Fibroblast of lung (primary cell): ENCODE results near the gene SH3BP2. TPM values are rescaled to one million over a fixed set of nuclear protein-coding genes. Genes with fewer than 3 reads are reported as not detected.

Experiments
- DNase-seq, 2 donors: peaks; one replicate each; pipeline versions ENCODE4 v3.0.0 to v3.0.0-alpha.2; 2010; ENCODE audit warnings: low read depth in 2 of 2
- H2AFZ ChIP-seq: 2 replicates; pipeline ENCODE4 v1.5.1; 2012; ENCODE audit warnings: low read length, control low read depth, inconsistent platforms
- H3K27ac ChIP-seq: 2 replicates; pipeline ENCODE4 v1.5.1; 2011; ENCODE audit warnings: low read length, control low read depth; ENCODE audit not compliant: insufficient read depth
- H3K27me3 ChIP-seq: 2 replicates; pipeline ENCODE4 v1.5.1; 2011; ENCODE audit warnings: mild to moderate bottlenecking, low read length; ENCODE audit not compliant: control insufficient read depth, insufficient read depth
- H3K36me3 ChIP-seq: 2 replicates; pipeline ENCODE4 v1.5.1; 2011; ENCODE audit warnings: low read length; ENCODE audit not compliant: control insufficient read depth, insufficient read depth
- H3K4me1 ChIP-seq: 2 replicates; pipeline ENCODE4 v1.5.1; 2011; ENCODE audit warnings: low read length; ENCODE audit not compliant: control insufficient read depth, insufficient read depth; ENCODE audit errors: extremely low read depth
- H3K4me2 ChIP-seq: 2 replicates; pipeline ENCODE4 v1.5.1; 2011; ENCODE audit warnings: low read length, control low read depth; ENCODE audit not compliant: insufficient read depth; ENCODE audit errors: extremely low read depth
- H3K4me3 ChIP-seq, 4 experiments: fragments of 200-600 bp in 1 of 4; sonication (generic) in 1 of 4; replicated peaks in 1 of 4; 2 replicates each; pipeline ENCODE4 v1.5.1; 2011 to 2016; ENCODE audit warnings: low read length in 4 of 4, low read depth in 3 of 4, mild to moderate bottlenecking in 3 of 4, control low read depth in 2 of 4, inconsistent platforms in 1 of 4, mixed read lengths in 1 of 4; ENCODE audit not compliant: insufficient read depth in 1 of 4; ENCODE audit errors: control extremely low read depth in 1 of 4
- H3K79me2 ChIP-seq: 2 replicates; pipeline ENCODE4 v1.5.1; 2012; ENCODE audit warnings: mild to moderate bottlenecking, low read length, inconsistent platforms; ENCODE audit not compliant: control insufficient read depth, insufficient read depth
- H3K9ac ChIP-seq: 2 replicates; pipeline ENCODE4 v1.5.1; 2011; ENCODE audit warnings: mild to moderate bottlenecking, low read length, control low read depth; ENCODE audit not compliant: insufficient read depth
- H3K9me3 ChIP-seq: 2 replicates; pipeline ENCODE4 v1.5.1; 2012; ENCODE audit warnings: low read depth, low read length; ENCODE audit not compliant: control insufficient read depth, insufficient read depth
- H4K20me1 ChIP-seq: 2 replicates; pipeline ENCODE4 v1.5.1; 2011; ENCODE audit warnings: low read length; ENCODE audit not compliant: control insufficient read depth, insufficient read depth; ENCODE audit errors: extremely low read depth
- CTCF ChIP-seq, 2 donors: IDR thresholded peaks in 1 of 2; conservative IDR thresholded peaks in 1 of 2; 1 replicate in 1 of 2; 2 replicates in 1 of 2; pipeline ENCODE4 v1.5.1; 2011 to 2012; ENCODE audit warnings: low read length in 2 of 2, control low read depth in 1 of 2, inconsistent platforms in 1 of 2, low read depth in 1 of 2, mild to moderate bottlenecking in 1 of 2
- EZH2 ChIP-seq: IDR thresholded peaks from 2 replicates; pipeline ENCODE4 v1.5.1; 2012; ENCODE audit warnings: low read length, control low read depth, mild to moderate bottlenecking; ENCODE audit errors: missing control alignments
- polyA plus RNA-seq, 2 donors: library from polyadenylated mRNA; depleted of rRNA in 1 of 2; stranded (reverse) in 1 of 2; unstranded in 1 of 2; fragments of >200 nt; gene quantifications; 2 replicates each; pipeline ENCODE4 v1.2.1, GENCODE V29; 2011 to 2012; ENCODE audit warnings: missing spikeins in 1 of 2
- total RNA-seq: library from RNA; depleted of rRNA; stranded (reverse); fragments of >200 nt; gene quantifications from 2 replicates; pipeline ENCODE4 v1.2.1, GENCODE V29; 2014

Gene SH3BP2
- total and polyA plus RNA-seq, 2 donors (not counting 1 experiment from before 2014, with no cell fraction given): 8.6 to 14.1 TPM

GRCh38 chr4:2783790-2784189 is 9.1 kb upstream of the SH3BP2 start:
- H3K4me1 ChIP-seq: peaks cover 3% of the 10 kb centered on the region
- H3K9ac ChIP-seq: no peak overlapping the region
- H3K9me3 ChIP-seq: no peaks in the 10 kb centered on the region
- TF ChIP-seq EZH2: no peak
- no peak for TF ChIP-seq CTCF (conservative IDR thresholded peaks at IDR 0.05 in 1 of 2, IDR thresholded peaks at IDR 0.05 in 1 of 2; ENCODE audit: low read depth in 1 of 2, low read length in 2 of 2)
- no peak overlapping the region for H3K4me3 ChIP-seq
- H3K27me3 ChIP-seq: no peaks in the 10 kb centered on the region
- DNase-seq: no peak
- H2AFZ ChIP-seq: no peak overlapping the region
- H4K20me1 ChIP-seq: no peaks in the 10 kb centered on the region
- no peak overlapping the region for H3K4me2 ChIP-seq
- H3K27ac ChIP-seq: no peak overlapping the region
- no peaks in the 10 kb centered on the region for H3K36me3 ChIP-seq
- no peaks in the 10 kb centered on the region for H3K79me2 ChIP-seq

- Histone ChIP-seq H3K9ac (no peak overlapping the region), H3K9me3 (no peaks in the 10 kb centered on the region), H3K79me2 (no peaks in the 10 kb centered on the region), H3K4me2 (no peak overlapping the region), H3K4me3 (no peak overlapping the region), H3K36me3 (no peaks in the 10 kb centered on the region), H2AFZ (no peak overlapping the region), H4K20me1 (no peaks in the 10 kb centered on the region), H3K4me1 (peaks cover 3% of the 10 kb centered on the region), H3K27ac (no peak overlapping the region), H3K27me3 (no peaks in the 10 kb centered on the region)
- no peak for DNase-seq
- TF ChIP-seq EZH2 (no peak), CTCF (conservative IDR thresholded peaks at IDR 0.05 in 1 of 2, IDR thresholded peaks at IDR 0.05 in 1 of 2; ENCODE audit: low read depth in 1 of 2, low read length in 2 of 2) (no peak)
Measured at GRCh38 chr4:2785613-2786012, 7.3 kb upstream of the SH3BP2 start.

- Histone ChIP-seq H3K9me3 (no peaks in the 10 kb centered on the region), H3K4me3 (no peak overlapping the region), H3K27me3 (no peaks in the 10 kb centered on the region), H3K36me3 (no peaks in the 10 kb centered on the region), H3K27ac (no peak overlapping the region), H2AFZ (no peak overlapping the region), H3K4me1 (peaks cover 3% of the 10 kb centered on the region), H3K79me2 (no peaks in the 10 kb centered on the region), H4K20me1 (no peaks in the 10 kb centered on the region), H3K9ac (no peak overlapping the region), H3K4me2 (no peak overlapping the region)
- no peak for DNase-seq
- no peak for TF ChIP-seq EZH2
- TF ChIP-seq CTCF (conservative IDR thresholded peaks at IDR 0.05 in 1 of 2, IDR thresholded peaks at IDR 0.05 in 1 of 2; ENCODE audit: low read depth in 1 of 2, low read length in 2 of 2): no peak
Measured at GRCh38 chr4:2786152-2786671, 6.7 kb upstream of the SH3BP2 start.
